SJCRH30 (cell line): ENCODE data around the gene LIX1. TPM values are rescaled to one million over a fixed set of nuclear protein-coding genes. Genes with fewer than 3 reads are reported as not detected.

Source experiments
- DNase-seq, 2 experiments: peaks; one replicate each; pipeline ENCODE4 v3.0.0-alpha.2; 2015 to 2020
- H3K27ac ChIP-seq: fragments of 250-450 bp; sonication (Bioruptor Pico); 2 replicates; pipeline ENCODE4 v1.5.1; 2020; ENCODE audit warnings: mild to moderate bottlenecking, moderate library complexity
- H3K27me3 ChIP-seq: fragments of 250-450 bp; sonication (Bioruptor Pico); 2 replicates; pipeline ENCODE4 v1.5.1; 2020; ENCODE audit warnings: mild to moderate bottlenecking, moderate library complexity
- H3K36me3 ChIP-seq: fragments of 250-450 bp; sonication (Bioruptor Pico); 2 replicates; pipeline ENCODE4 v1.5.1; 2020; ENCODE audit warnings: mild to moderate bottlenecking, moderate library complexity
- H3K4me1 ChIP-seq: fragments of 250-450 bp; sonication (Bioruptor Pico); 2 replicates; pipeline ENCODE4 v1.5.1; 2020; ENCODE audit warnings: mild to moderate bottlenecking, moderate library complexity
- H3K4me3 ChIP-seq: fragments of 250-450 bp; sonication (Bioruptor Pico); 2 replicates; pipeline ENCODE4 v1.5.1; 2020; ENCODE audit warnings: mild to moderate bottlenecking, moderate library complexity
- H3K9me3 ChIP-seq: fragments of 250-450 bp; sonication (Bioruptor Pico); replicated peaks from 2 replicates; pipeline ENCODE4 v1.5.1; 2020; ENCODE audit warnings: mild to moderate bottlenecking, moderate library complexity
- total RNA-seq: library from RNA; depleted of rRNA; stranded (reverse); fragments of >200 nt; shearing (Covaris generic); gene quantifications from 2 replicates; pipeline ENCODE4 v1.2.3, GENCODE V29; 2014

Gene LIX1
- total RNA-seq, 1 experiment from 2014 or later, result 0.04 TPM

DNA sequence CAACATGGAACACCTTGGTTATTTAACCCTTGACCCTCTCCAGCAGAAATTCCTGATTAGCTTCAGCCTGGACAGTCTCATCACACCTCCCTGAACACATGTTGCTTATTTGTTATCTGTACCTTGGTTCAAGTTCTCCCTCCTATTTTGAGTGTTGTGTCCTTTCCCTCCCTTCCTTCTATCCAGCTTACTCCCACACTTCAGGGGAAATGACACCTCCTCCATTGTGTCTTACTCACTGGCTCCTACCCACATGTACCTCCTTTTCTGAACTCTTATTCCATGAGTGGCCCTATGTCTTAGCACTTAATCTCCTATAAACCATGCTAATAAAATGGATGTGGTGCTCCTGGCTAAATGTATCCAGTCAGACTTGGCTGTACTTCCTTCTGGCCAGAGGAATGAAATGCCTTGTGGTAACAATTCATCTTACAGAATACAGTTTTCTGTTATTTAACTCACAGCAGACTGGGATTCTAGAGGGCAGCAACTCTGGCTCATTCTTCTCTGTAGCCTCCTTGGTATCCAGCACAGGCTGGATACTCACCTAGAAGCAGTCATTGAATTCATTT, 11.2 kb downstream of the LIX1 start:
- Histone ChIP-seq H3K36me3 (no peaks in the 10 kb centered on the region), H3K27ac (no peak overlapping the region), H3K4me3 (no peak overlapping the region), H3K9me3 (no peaks in the 10 kb centered on the region), H3K4me1 (peaks cover 21% of the 10 kb centered on the region), H3K27me3 (no peaks in the 10 kb centered on the region)
- peak in 1 of 2 experiments; percentile 11 for DNase-seq

DNA sequence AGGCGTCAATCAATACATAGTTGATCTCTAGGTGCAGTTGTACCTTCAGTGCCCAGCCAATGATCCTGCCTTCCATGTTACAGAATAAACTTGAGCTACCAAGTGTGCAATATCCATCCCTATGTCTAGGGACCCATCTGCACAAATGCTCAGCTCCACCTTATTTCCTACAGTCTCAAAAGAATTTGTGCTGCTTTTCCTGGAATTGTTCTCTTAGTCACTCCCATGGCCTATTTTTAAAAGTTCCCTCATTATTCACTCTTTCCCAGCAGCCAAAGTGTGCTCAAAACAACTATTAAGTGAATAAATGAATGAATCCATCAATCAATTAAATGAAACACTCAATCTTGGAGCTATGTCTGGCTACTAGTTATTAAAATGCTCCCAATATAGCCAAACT, 14.7 kb downstream of the LIX1 start:
- Histone ChIP-seq H3K27ac (no peak overlapping the region), H3K36me3 (no peaks in the 10 kb centered on the region), H3K27me3 (no peaks in the 10 kb centered on the region), H3K4me3 (no peak overlapping the region), H3K4me1 (peaks cover 6% of the 10 kb centered on the region), H3K9me3 (no peaks in the 10 kb centered on the region)
- DNase-seq, result no peak

DNA sequence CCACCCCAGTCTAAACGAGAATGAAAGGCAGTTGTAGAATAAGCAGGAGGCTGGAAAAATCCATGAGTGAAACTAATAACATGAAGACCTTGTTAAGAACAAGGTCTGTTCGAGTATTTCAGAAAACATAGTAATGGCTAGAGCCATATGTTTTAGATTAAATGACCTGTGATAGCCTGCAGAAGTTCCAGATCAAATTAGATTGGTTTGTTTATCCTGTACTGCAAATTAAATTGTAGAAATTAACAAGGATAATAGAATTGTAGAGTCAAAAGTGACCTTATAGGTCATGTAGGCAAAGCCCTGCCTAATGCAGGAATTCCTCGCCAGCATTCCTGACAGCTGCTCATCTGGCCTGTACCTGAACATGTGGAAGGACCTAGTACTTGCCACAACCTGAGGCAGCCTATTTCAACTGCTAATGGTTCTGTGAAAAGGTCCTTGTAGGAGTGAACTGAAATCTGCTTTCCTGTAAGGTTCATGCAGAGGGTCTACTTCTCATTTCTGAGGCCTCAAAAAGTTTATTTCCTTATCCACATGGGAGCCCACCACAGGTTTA, 17.2 kb downstream of the LIX1 start:
- Histone ChIP-seq H3K27me3 (no peaks in the 10 kb centered on the region), H3K4me1 (no peaks in the 10 kb centered on the region), H3K27ac (no peak overlapping the region), H3K36me3 (no peaks in the 10 kb centered on the region), H3K9me3 (no peaks in the 10 kb centered on the region), H3K4me3 (no peak overlapping the region)
- no peak for DNase-seq

GRCh38 chr5:97124335-97124734, 18.1 kb downstream of the LIX1 start:
- Histone ChIP-seq H3K9me3 (no peaks in the 10 kb centered on the region), H3K27ac (no peak overlapping the region), H3K4me1 (no peaks in the 10 kb centered on the region), H3K36me3 (no peaks in the 10 kb centered on the region), H3K27me3 (no peaks in the 10 kb centered on the region), H3K4me3 (no peak overlapping the region)
- DNase-seq, result no peak

- Histone ChIP-seq H3K27me3 (no peaks in the 10 kb centered on the region), H3K9me3 (no peaks in the 10 kb centered on the region), H3K36me3 (no peaks in the 10 kb centered on the region), H3K4me3 (no peak overlapping the region), H3K27ac (no peak overlapping the region), H3K4me1 (peaks cover 11% of the 10 kb centered on the region)
- no peak for DNase-seq
Observed at GRCh38 chr5:97121848-97122247, 20.6 kb downstream of the LIX1 start.

DNA sequence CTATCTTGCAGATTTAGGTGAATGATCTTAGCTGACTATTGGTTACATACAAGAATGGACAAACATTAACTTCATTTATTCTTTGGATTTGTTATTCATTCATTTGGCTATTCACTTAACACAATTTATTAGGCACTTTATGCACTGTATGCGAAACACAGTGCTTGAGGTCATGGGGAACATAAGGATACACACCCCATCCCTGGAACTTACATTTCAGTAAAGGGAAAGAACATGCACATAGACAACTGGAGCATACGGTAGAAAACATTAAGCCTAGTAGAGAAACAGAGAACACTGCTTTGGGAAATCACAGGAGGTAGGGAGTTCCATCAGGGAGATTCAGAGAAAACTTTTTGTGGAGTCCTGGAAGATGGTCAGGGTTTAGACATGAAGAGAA, 22.2 kb downstream of the LIX1 start:
- no peak for DNase-seq
- H3K9me3 ChIP-seq, result no peaks in the 10 kb centered on the region
- no peak overlapping the region for H3K4me3 ChIP-seq
- no peaks in the 10 kb centered on the region for H3K27me3 ChIP-seq
- no peak overlapping the region for H3K27ac ChIP-seq
- H3K36me3 ChIP-seq, result no peaks in the 10 kb centered on the region
- peaks cover 11% of the 10 kb centered on the region for H3K4me1 ChIP-seq

GRCh38 chr5:97119007-97119390, 23.4 kb downstream of the LIX1 start:
- no peak overlapping the region for H3K27ac ChIP-seq
- H3K4me3 ChIP-seq, result no peak overlapping the region
- no peaks in the 10 kb centered on the region for H3K9me3 ChIP-seq
- no peaks in the 10 kb centered on the region for H3K27me3 ChIP-seq
- DNase-seq, result no peak
- H3K4me1 ChIP-seq, result peaks cover 11% of the 10 kb centered on the region
- no peaks in the 10 kb centered on the region for H3K36me3 ChIP-seq

DNA sequence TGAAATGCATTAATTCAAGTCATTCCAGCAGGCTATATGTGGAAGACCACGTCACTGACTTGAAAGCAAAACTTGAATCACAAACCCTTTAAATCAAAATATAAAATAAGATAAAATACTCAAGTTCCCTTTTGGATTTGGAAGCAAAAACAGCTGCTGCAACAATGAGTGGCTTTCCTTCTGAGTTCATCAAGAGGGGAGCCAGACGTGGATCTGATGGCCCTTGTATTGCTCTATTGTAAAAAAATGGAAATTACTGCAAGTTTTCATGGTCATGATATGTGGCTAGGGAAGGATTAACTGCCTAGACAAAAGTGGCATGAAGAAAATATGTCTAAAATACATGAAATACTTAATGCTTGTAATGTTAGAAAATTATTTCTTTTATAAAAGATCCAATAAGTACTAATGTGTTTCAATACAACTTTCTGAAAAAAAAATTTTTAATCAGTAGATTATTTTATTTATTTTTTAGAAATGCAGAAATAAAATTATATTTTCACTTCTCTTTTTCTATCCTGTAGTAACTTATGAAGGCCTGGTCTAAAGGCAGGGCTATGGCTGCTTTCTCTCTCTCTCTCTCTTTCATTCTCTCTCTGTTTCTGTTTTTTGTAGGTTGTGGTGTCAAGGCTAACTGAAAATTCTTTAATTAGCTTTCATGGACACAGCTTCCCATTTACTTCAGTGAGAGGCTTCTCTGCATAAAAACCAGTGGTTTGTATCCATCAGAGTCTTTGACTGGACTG, 24.0 kb downstream of the LIX1 start:
- Histone ChIP-seq H3K4me3 (no peak overlapping the region), H3K36me3 (no peaks in the 10 kb centered on the region), H3K9me3 (no peaks in the 10 kb centered on the region), H3K27me3 (no peaks in the 10 kb centered on the region), H3K27ac (no peak overlapping the region), H3K4me1 (peaks cover 11% of the 10 kb centered on the region)
- DNase-seq, result peak in 1 of 2 experiments; percentile 50

DNA sequence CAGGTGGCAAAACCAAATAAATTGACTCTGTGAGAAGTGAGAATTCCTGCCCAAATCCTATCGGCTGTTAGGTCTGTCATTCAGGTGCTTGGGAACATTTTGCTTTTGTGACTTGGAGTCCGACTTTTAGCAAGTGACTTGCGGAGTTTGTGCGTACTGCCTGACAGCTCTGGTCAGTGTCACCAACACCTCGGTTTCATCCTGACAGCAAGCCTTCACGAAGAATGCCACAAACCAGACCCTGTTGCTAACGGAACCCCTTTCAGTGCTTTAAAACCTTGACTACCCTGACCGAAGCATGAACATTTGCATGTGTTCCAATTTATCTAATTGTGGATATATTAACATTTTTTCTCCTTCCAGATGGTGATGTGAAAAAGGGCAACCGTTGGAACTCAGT, 26.5 kb downstream of the LIX1 start:
- H3K27ac ChIP-seq, result no peak overlapping the region
- no peaks in the 10 kb centered on the region for H3K9me3 ChIP-seq
- no peak overlapping the region for H3K4me3 ChIP-seq
- no peaks in the 10 kb centered on the region for H3K27me3 ChIP-seq
- DNase-seq, result no peak
- peaks cover 11% of the 10 kb centered on the region for H3K4me1 ChIP-seq
- H3K36me3 ChIP-seq, result no peaks in the 10 kb centered on the region

- H3K36me3 ChIP-seq, result no peaks in the 10 kb centered on the region
- no peaks in the 10 kb centered on the region for H3K4me1 ChIP-seq
Observed at GRCh38 chr5:97112230-97112629, 30.2 kb downstream of the LIX1 start.

DNA sequence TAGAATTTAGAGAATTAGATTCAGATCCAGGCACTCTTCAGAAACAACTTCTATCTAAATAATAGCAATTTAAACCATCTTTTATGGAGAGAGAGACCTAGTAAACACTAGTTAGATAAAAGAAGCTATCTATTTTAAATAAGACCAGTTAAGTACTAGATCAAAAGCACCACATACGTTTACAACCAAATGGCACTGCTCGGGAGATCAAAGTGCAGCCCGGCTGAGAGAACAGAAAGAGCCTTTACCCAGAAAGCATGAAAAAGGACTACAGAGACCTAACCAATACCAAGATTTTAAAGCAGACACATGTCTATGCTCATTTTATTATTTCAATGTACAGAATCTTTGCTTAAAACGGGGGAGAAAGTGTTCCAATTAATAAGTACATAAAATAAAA, 30.8 kb downstream of the LIX1 start:
- Histone ChIP-seq H3K27me3 (no peaks in the 10 kb centered on the region), H3K27ac (no peak overlapping the region), H3K4me1 (no peaks in the 10 kb centered on the region), H3K9me3 (no peaks in the 10 kb centered on the region), H3K36me3 (no peaks in the 10 kb centered on the region), H3K4me3 (no peak overlapping the region)
- DNase-seq, result no peak

More at GRCh38 chr5:97112230-97112629, 30.2 kb downstream of the LIX1 start:
- no peaks in the 10 kb centered on the region for H3K9me3 ChIP-seq
- DNase-seq, result no peak
- H3K27me3 ChIP-seq, result no peaks in the 10 kb centered on the region
- no peak overlapping the region for H3K27ac ChIP-seq
- no peak overlapping the region for H3K4me3 ChIP-seq

GRCh38 chr5:97111004-97111403, 31.4 kb downstream of the LIX1 start:
- Histone ChIP-seq H3K36me3 (no peaks in the 10 kb centered on the region), H3K4me1 (no peaks in the 10 kb centered on the region), H3K9me3 (no peaks in the 10 kb centered on the region), H3K27ac (no peak overlapping the region), H3K4me3 (no peak overlapping the region), H3K27me3 (no peaks in the 10 kb centered on the region)
- DNase-seq, result no peak

DNA sequence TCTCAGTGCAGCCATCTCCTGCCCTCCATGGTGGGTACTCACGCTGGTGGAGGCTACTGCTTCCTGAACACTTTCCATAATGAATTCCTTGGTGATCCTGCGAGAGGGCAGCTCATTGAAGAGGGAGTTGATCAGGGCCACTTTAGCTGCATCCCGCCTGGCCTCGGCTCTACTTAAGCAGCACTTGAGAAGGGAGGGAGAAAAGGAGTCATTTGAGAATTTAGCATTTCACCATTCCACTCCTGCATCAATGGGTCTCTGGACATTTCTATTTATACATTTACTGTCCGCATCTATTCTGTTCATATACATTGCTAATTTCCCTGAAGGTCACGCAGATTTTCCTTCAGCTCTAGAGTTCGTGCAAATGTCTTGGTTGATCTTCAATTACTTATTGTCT, 35.1 kb downstream of the LIX1 start:
- Histone ChIP-seq H3K36me3 (no peaks in the 10 kb centered on the region), H3K9me3 (no peaks in the 10 kb centered on the region), H3K4me3 (no peak overlapping the region), H3K27me3 (no peaks in the 10 kb centered on the region), H3K27ac (no peak overlapping the region), H3K4me1 (0 out of 2 replicates have a peak, but pooled peaks cover 3% of the 10 kb centered on the region)
- DNase-seq, result no peak

GRCh38 chr5:97106216-97106581, 36.2 kb downstream of the LIX1 start:
- Histone ChIP-seq H3K4me3 (no peak overlapping the region), H3K9me3 (no peaks in the 10 kb centered on the region), H3K4me1 (0 out of 2 replicates have a peak, but pooled peaks cover 4% of the 10 kb centered on the region), H3K36me3 (no peaks in the 10 kb centered on the region), H3K27ac (no peak overlapping the region), H3K27me3 (no peaks in the 10 kb centered on the region)
- no peak for DNase-seq

DNA sequence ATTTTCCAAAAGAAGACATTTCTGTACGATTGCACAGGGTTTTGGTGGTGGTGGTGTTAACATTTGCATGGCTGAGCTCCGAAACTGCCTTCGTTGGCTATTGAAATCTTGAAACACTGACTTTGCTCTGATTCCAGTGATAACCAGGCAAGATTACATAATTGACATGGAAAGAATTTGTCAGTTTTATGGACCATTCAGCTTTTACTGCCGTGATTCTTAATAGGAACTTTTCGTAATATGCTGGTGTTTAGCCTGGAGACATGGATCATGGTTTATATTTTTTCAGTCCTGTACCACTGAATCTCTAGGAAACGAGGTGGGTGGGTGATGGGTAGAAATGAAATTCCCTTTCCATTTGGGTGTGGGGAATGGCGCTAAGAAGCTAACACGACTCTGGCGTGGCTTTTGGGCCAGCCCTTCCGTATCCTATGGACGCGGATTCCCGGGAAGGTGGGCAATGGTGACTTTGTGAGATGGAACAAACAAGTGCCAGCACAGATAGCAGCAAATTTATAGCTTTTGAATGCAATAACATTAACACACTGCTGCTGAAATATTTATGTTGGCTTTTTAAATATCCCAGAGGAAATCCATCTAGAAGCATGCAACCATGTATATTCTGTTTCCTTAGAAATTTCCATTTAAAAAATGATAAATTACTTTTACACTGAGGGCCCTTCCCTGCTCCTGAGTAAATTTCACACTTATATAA, 36.8 kb downstream of the LIX1 start:
- no peak for DNase-seq
- Histone ChIP-seq H3K27me3 (no peaks in the 10 kb centered on the region), H3K4me3 (no peak overlapping the region), H3K36me3 (no peaks in the 10 kb centered on the region), H3K9me3 (no peaks in the 10 kb centered on the region), H3K27ac (no peak overlapping the region), H3K4me1 (0 out of 2 replicates have a peak, but pooled peaks cover 4% of the 10 kb centered on the region)
